Measurements from ENCODE around the gene TMEM115.

GRCh38 chr3:50319181-50319893 lies 40.0 kb downstream of the TMEM115 start:
- TF ChIP-seq BACH2 (CRISPR knock-in tag; IDR thresholded peaks at IDR 0.05; ENCODE audit: borderline replicate concordance) = no peak
- TF ChIP-seq SNAI2 (CRISPR knock-in tag; IDR thresholded peaks at IDR 0.05) = no peak
- TF ChIP-seq ISL1 (CRISPR knock-in tag; IDR thresholded peaks at IDR 0.05) = no peak
- no peak for TF ChIP-seq GLIS3 (CRISPR knock-in tag; IDR thresholded peaks at IDR 0.05)
- TF ChIP-seq RARB (CRISPR knock-in tag; IDR thresholded peaks at IDR 0.05) = no peak
- no peak for TF ChIP-seq CREB5 (CRISPR knock-in tag; IDR thresholded peaks at IDR 0.05; ENCODE audit: low read depth)
- no peak for TF ChIP-seq PPARA (CRISPR knock-in tag; IDR thresholded peaks at IDR 0.05; ENCODE audit: borderline replicate concordance)
- no peak for TF ChIP-seq ZFP30 (CRISPR knock-in tag; IDR thresholded peaks at IDR 0.05)
- TF ChIP-seq ARNTL (CRISPR knock-in tag; IDR thresholded peaks at IDR 0.05; ENCODE audit: borderline replicate concordance, low read depth) = no peak
- no peak for TF ChIP-seq TOX (CRISPR knock-in tag; IDR thresholded peaks at IDR 0.05; ENCODE audit: borderline replicate concordance)
- no peak for TF ChIP-seq ZNF8 (CRISPR knock-in tag; IDR thresholded peaks at IDR 0.05)
- TF ChIP-seq ZFP3 (CRISPR knock-in tag; IDR thresholded peaks at IDR 0.05) = no peak

Data from SK-N-SH treated with all-trans-retinoic acid at 6 μM for 48 hours (cell line).